ENCODE measurements around the gene NPR3. TPM values are rescaled to one million over a fixed set of nuclear protein-coding genes. Genes with fewer than 3 reads are reported as not detected.

NPR3 gene
- total RNA-seq, 1 experiment from 2014 or later, result not detected

- no peak for DNase-seq
- H4K8ac ChIP-seq (replicated peaks; ENCODE audit: insufficient read length, low read depth, low read length), result no peak overlapping the region
- no peak overlapping the region for H3K56ac ChIP-seq (ENCODE audit: insufficient read length, low read depth, low read length)
- no peak overlapping the region for H3K27ac ChIP-seq (ENCODE audit: insufficient read length, low read depth, low read length)
- Mint-ChIP-seq H3K4me3 (no peak overlapping the region), H3K27me3 (ENCODE audit: low read depth) (no peaks in the 10 kb centered on the region), H3K9me3 (no peaks in the 10 kb centered on the region; a peak in 1 of 5 replicates), H3K27ac (no peak overlapping the region), H3K4me1 (no peaks in the 10 kb centered on the region), H3K36me3 (ENCODE audit: insufficient read depth in 1 of 3, low read depth in 3 of 3) (no peaks in the 10 kb centered on the region)
- H2AFZ ChIP-seq (ENCODE audit: low read length), result no peak overlapping the region
- no peaks in the 10 kb centered on the region for H3K4me1 ChIP-seq (ENCODE audit: insufficient read depth, low read length)
- TF ChIP-seq, protein P1, sequence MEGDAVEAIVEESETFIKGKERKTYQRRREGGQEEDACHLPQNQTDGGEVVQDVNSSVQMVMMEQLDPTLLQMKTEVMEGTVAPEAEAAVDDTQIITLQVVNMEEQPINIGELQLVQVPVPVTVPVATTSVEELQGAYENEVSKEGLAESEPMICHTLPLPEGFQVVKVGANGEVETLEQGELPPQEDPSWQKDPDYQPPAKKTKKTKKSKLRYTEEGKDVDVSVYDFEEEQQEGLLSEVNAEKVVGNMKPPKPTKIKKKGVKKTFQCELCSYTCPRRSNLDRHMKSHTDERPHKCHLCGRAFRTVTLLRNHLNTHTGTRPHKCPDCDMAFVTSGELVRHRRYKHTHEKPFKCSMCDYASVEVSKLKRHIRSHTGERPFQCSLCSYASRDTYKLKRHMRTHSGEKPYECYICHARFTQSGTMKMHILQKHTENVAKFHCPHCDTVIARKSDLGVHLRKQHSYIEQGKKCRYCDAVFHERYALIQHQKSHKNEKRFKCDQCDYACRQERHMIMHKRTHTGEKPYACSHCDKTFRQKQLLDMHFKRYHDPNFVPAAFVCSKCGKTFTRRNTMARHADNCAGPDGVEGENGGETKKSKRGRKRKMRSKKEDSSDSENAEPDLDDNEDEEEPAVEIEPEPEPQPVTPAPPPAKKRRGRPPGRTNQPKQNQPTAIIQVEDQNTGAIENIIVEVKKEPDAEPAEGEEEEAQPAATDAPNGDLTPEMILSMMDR (conservative IDR thresholded peaks at IDR 0.05), result no peak
- H2BK15ac ChIP-seq (ENCODE audit: low read depth, low read length), result no peak overlapping the region
- no peak overlapping the region for H2AK5ac ChIP-seq (ENCODE audit: insufficient read length, low read length)
- H2BK5ac ChIP-seq (ENCODE audit: insufficient read length, low read length), result no peak overlapping the region
- no CpG with 5 or more reads among the region's 5 CpGs for WGBS (ENCODE audit: extremely low coverage, insufficient read length, low lambda C conversion rate)
- no peaks in the 10 kb centered on the region for H3K23me2 ChIP-seq (ENCODE audit: insufficient read length, low read depth, low read length, poor library complexity, severe bottlenecking)
- H4K91ac ChIP-seq (ENCODE audit: insufficient read length, low read depth, low read length), result no peak overlapping the region
- no peak overlapping the region for H3K9ac ChIP-seq (ENCODE audit: extremely low read depth, insufficient read length, low read length)
- H3K18ac ChIP-seq (ENCODE audit: insufficient read length, low read depth, low read length), result no peak overlapping the region
- H2BK20ac ChIP-seq (ENCODE audit: low read depth, low read length, poor library complexity, severe bottlenecking), result no peak overlapping the region
- no peaks in the 10 kb centered on the region for H3K79me2 ChIP-seq (ENCODE audit: insufficient read depth, low read length)
- no peaks in the 10 kb centered on the region for H3K9me3 ChIP-seq (ENCODE audit: control insufficient read depth, low read depth, low read length)
- no peak overlapping the region for H3K4ac ChIP-seq (ENCODE audit: low read depth, low read length)
- H3K23ac ChIP-seq (ENCODE audit: insufficient read length, low read depth, low read length), result no peak overlapping the region
- H3T11ph ChIP-seq (ENCODE audit: low read length), result no peak overlapping the region
- H4K5ac ChIP-seq (ENCODE audit: insufficient read length, low read depth, low read length), result no peak overlapping the region
- no peak overlapping the region for H3K14ac ChIP-seq (ENCODE audit: insufficient read depth, low read length)
- H3K4me2 ChIP-seq (ENCODE audit: insufficient read depth, insufficient read length, low read length), result no peak overlapping the region
- H3K79me1 ChIP-seq (ENCODE audit: insufficient read depth, low read depth, low read length, poor library complexity, severe bottlenecking), result no peaks in the 10 kb centered on the region
- H3K27me3 ChIP-seq (ENCODE audit: insufficient read depth, low read length), result no peaks in the 10 kb centered on the region
- H4K20me1 ChIP-seq (ENCODE audit: control insufficient read depth, insufficient read depth, insufficient read length), result no peaks in the 10 kb centered on the region
- no peak overlapping the region for H2BK12ac ChIP-seq (ENCODE audit: insufficient read length, low read depth, low read length)
- H2BK120ac ChIP-seq (ENCODE audit: low read depth, low read length, poor library complexity, severe bottlenecking), result no peak overlapping the region
These were observed 24.4 kb downstream of the NPR3 start for GRCh38 chr5:32735512-32735911.

Measured in H9 (cell line).